WTC11 (cell line): ENCODE measurements around the gene EPYC.

Experiments used
- ATF1 ChIP-seq: sonication (generic); formaldehyde crosslinking; IDR thresholded peaks from 2 replicates; pipeline ENCODE4 v1.8.1; 2023; ENCODE audit warnings: mild to moderate bottlenecking, moderate library complexity, missing genetic modification reagents
- ATF6 ChIP-seq: sonication (generic); formaldehyde crosslinking; IDR thresholded peaks from 2 replicates; pipeline ENCODE4 v1.8.1; 2023; ENCODE audit warnings: mild to moderate bottlenecking, missing genetic modification reagents
- CBFB ChIP-seq: sonication (generic); formaldehyde crosslinking; IDR thresholded peaks from 2 replicates; pipeline ENCODE4 v1.8.1; 2022; ENCODE audit warnings: mild to moderate bottlenecking, low read depth, missing genetic modification reagents
- NR2C2 ChIP-seq: sonication (generic); formaldehyde crosslinking; IDR thresholded peaks from 2 replicates; pipeline ENCODE4 v1.8.0; 2022; ENCODE audit warnings: mild to moderate bottlenecking, missing genetic modification reagents
- SMAD4 ChIP-seq: sonication (generic); formaldehyde crosslinking; IDR thresholded peaks from 2 replicates; pipeline ENCODE4 v1.8.0; 2022; ENCODE audit warnings: mild to moderate bottlenecking, missing genetic modification reagents
- SP1 ChIP-seq: sonication (generic); formaldehyde crosslinking; conservative IDR thresholded peaks from 2 replicates; pipeline ENCODE4 v1.8.1; 2022; ENCODE audit warnings: missing genetic modification reagents
- TCF7 ChIP-seq: sonication (generic); formaldehyde crosslinking; IDR thresholded peaks from 2 replicates; pipeline ENCODE4 v1.8.0; 2022; ENCODE audit warnings: mild to moderate bottlenecking, low read depth, missing genetic modification reagents, moderate library complexity
- TF ChIP-seq, protein P1 (sequence below): fragments of 200-600 bp; IDR thresholded peaks from 2 replicates; pipeline ENCODE4 v1.8.0; 2022; ENCODE audit warnings: antibody characterized with exemption
- TF ChIP-seq, protein P2 (sequence below): sonication (generic); formaldehyde crosslinking; IDR thresholded peaks from 2 replicates; pipeline ENCODE4 v1.8.0; 2022; ENCODE audit warnings: mild to moderate bottlenecking, missing genetic modification reagents

DNA sequence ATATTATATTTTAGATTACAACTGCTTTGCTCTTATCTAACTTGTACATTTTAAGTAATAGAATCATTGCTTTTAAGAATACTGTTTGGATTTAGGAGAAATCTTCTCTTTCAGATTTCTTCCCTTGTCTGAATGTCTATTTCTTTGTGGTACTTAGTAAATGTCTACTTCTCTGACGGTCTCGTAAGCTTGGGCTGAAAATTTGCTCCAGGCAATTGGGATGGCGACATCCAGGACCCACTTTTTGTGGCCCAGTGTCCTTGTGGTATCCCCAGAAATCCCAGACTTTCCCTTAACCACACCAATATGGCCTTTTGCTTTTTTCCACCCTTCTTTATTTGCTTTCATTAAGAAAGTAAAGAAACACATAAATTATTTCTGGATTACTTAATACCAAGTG lies 25.8 kb downstream of the EPYC start:
- no peak for TF ChIP-seq ATF6 (CRISPR knock-in tag)
- no peak for TF ChIP-seq CBFB (CRISPR knock-in tag)
- TF ChIP-seq, protein P1, sequence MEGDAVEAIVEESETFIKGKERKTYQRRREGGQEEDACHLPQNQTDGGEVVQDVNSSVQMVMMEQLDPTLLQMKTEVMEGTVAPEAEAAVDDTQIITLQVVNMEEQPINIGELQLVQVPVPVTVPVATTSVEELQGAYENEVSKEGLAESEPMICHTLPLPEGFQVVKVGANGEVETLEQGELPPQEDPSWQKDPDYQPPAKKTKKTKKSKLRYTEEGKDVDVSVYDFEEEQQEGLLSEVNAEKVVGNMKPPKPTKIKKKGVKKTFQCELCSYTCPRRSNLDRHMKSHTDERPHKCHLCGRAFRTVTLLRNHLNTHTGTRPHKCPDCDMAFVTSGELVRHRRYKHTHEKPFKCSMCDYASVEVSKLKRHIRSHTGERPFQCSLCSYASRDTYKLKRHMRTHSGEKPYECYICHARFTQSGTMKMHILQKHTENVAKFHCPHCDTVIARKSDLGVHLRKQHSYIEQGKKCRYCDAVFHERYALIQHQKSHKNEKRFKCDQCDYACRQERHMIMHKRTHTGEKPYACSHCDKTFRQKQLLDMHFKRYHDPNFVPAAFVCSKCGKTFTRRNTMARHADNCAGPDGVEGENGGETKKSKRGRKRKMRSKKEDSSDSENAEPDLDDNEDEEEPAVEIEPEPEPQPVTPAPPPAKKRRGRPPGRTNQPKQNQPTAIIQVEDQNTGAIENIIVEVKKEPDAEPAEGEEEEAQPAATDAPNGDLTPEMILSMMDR: no peak
- TF ChIP-seq TCF7 (CRISPR knock-in tag): no peak
- TF ChIP-seq SMAD4 (CRISPR knock-in tag): no peak
- TF ChIP-seq ATF1: no peak
- no peak for TF ChIP-seq SP1 (CRISPR knock-in tag)
- TF ChIP-seq, protein P2, sequence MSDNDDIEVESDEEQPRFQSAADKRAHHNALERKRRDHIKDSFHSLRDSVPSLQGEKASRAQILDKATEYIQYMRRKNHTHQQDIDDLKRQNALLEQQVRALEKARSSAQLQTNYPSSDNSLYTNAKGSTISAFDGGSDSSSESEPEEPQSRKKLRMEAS (CRISPR knock-in tag): no peak
- TF ChIP-seq NR2C2: no peak
